ENCODE data around the gene TSPAN13. TPM values are rescaled to one million over a fixed set of nuclear protein-coding genes. Genes with fewer than 3 reads are reported as not detected.

The TSPAN13 gene
- total and polyA plus RNA-seq, 10 of the 15 experiments (the other 5 are each of a cell fraction or from before 2014, with no cell fraction given), result 0.26 to 0.37 TPM; not detected in 8

GRCh38 chr7:16795624-16796023, 42.1 kb downstream of the TSPAN13 start:
- TF ChIP-seq FOXK2 (IDR thresholded peaks at IDR 0.05), result no peak
- TF ChIP-seq RB1 (IDR thresholded peaks at IDR 0.05; ENCODE audit: borderline replicate concordance), result no peak
- no peak for TF ChIP-seq RAD21 (IDR thresholded peaks at IDR 0.05; ENCODE audit: insufficient read depth, low read depth, low read length)
- TF ChIP-seq CHD4 (IDR thresholded peaks at IDR 0.05), result no peak
- TF ChIP-seq EP300 (IDR thresholded peaks at IDR 0.05; ENCODE audit: borderline replicate concordance in 1 of 2, control insufficient read depth in 1 of 2, low read depth in 2 of 2, low read length in 2 of 2), result no peak
- no peak for TF ChIP-seq HDAC6 (IDR thresholded peaks at IDR 0.05; ENCODE audit: unreplicated experiment)
- TF ChIP-seq IKZF1 (conservative IDR thresholded peaks at IDR 0.05), result no peak
- no peak for TF ChIP-seq MTA3 (IDR thresholded peaks at IDR 0.05; ENCODE audit: borderline replicate concordance, low read length)
- TF ChIP-seq PAX8 (IDR thresholded peaks at IDR 0.05), result no peak
- TF ChIP-seq EZH2 (IDR thresholded peaks at IDR 0.05; ENCODE audit: borderline replicate concordance, control insufficient read depth, low read depth, low read length), result no peak
- TF ChIP-seq KDM1A (IDR thresholded peaks at IDR 0.05; ENCODE audit: borderline replicate concordance), result no peak
- no peak for TF ChIP-seq SP1 (IDR thresholded peaks at IDR 0.05; ENCODE audit: low read depth, low read length)
- TF ChIP-seq BRCA1 (IDR thresholded peaks at IDR 0.05; ENCODE audit: low read depth, low read length), result no peak
- TF ChIP-seq ZBED1 (IDR thresholded peaks at IDR 0.05; ENCODE audit: borderline replicate concordance), result no peak
- no peak for TF ChIP-seq ZBTB11 (CRISPR knock-in tag; IDR thresholded peaks at IDR 0.05)
- no peak for TF ChIP-seq ELK1 (IDR thresholded peaks at IDR 0.05; ENCODE audit: low read depth, low read length)
- TF ChIP-seq IRF4 (IDR thresholded peaks at IDR 0.05; ENCODE audit: low read depth, low read length), result no peak
- Histone ChIP-seq H3K4me3 (no peak overlapping the region), H3K4me1 (ENCODE audit: control insufficient read depth, insufficient read depth, low read length) (no peaks in the 10 kb centered on the region), H3K9ac (ENCODE audit: control insufficient read depth, insufficient read depth, low read length) (no peak overlapping the region), H3K9me3 (replicated peaks; ENCODE audit: control insufficient read depth, insufficient read depth, low read length) (no peaks in the 10 kb centered on the region), H3K4me2 (ENCODE audit: control insufficient read depth, insufficient read depth) (no peak overlapping the region), H4K20me1 (ENCODE audit: control insufficient read depth, insufficient read depth) (no peaks in the 10 kb centered on the region), H3K27ac (ENCODE audit: control insufficient read depth, insufficient read depth) (no peak overlapping the region), H3K36me3 (ENCODE audit: control insufficient read depth in 2 of 2, insufficient read depth in 2 of 2, low read length in 1 of 2) (no peaks in the 10 kb centered on the region), H3K27me3 (replicated peaks in 1 of 2; ENCODE audit: control insufficient read depth in 2 of 2, insufficient read depth in 2 of 2, low read length in 1 of 2) (peaks cover 0 to 2% of the 10 kb centered on the region in 2 experiments; a peak in 1 of 4 replicates), H2AFZ (ENCODE audit: control insufficient read depth, low read depth, low read length) (no peak overlapping the region), H3K79me2 (ENCODE audit: control insufficient read depth, insufficient read depth, low read length) (no peaks in the 10 kb centered on the region)
- CTCF ChIA-PET, result no interaction called here
- SMC1A ChIA-PET (ENCODE audit: uncharacterized antibody, unreplicated experiment), result no interaction called here
- POLR2A ChIA-PET, result no interaction called here
- ATAC-seq, result no peak
- no peak for DNase-seq (ENCODE audit: low read depth, low spot score)
- no peak for FAIRE-seq
- in situ Hi-C loops (cut with MboI), result no loop called here
- RAD21 ChIA-PET (ENCODE audit: unreplicated experiment), result no interaction called here
- 44% methylated on average over 6 of the region's 6 CpGs for WGBS (ENCODE audit: insufficient coverage, insufficient replicate concordance, low lambda C conversion rate, missing lambda C conversion rate)
- no TSS peak for BruUV-seq (replicated peaks)
- intact Hi-C loops (cut with micrococcal nuclease; ENCODE audit: unreplicated experiment), result no loop called here

Data from GM12878 (cell line).